GM21360 (cell line): ENCODE measurements around the gene ARID5A.
"Not testable (repeated sequence)": the region's sequence is repeated elsewhere in the genome, so short reads cannot be mapped to it uniquely, and the experiment has no call there.

ENCODE experiments used
- ATAC-seq: cut with Tn5 transposase; IDR thresholded peaks from one replicate; pipeline ENCODE4 v1.9.1; 2021; ENCODE audit warnings: mild to moderate bottlenecking, moderate library complexity; ENCODE audit not compliant: unreplicated experiment

The ARID5A gene

DNA sequence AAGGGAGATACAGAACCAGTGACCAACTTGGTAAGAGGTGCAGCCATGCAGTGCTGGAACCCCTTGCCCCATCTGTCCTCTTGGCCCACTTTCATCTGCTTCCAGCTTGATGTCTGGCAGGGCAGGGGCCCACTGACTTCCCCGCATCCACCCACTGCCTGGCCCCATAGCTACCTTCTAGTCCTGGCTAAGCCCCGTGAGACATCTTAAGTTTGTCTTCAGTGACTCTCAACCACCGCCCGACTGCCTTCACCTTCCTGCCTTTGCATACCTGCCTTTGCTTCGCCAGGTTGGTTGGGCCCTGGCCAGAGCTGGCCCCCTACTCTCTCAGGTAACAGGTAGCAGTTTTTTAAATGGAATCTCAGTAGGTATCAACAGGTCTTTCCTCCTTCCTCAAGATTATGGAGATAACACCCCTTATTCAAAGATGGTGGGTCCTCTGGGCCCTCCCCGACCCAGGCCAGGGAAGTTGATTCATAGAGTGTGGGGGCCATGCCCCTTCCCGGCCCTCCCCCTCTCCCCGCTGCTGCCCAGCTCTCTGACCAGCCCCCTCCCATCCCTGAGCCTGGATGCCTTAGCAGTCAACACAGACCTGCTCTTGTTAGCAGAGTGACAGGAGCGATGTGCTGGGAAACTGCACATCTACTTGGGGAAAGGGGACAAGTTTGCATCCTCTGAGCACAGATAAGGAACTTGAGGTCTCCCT is 2.8 kb downstream of the ARID5A start:
- ATAC-seq = no peak

DNA sequence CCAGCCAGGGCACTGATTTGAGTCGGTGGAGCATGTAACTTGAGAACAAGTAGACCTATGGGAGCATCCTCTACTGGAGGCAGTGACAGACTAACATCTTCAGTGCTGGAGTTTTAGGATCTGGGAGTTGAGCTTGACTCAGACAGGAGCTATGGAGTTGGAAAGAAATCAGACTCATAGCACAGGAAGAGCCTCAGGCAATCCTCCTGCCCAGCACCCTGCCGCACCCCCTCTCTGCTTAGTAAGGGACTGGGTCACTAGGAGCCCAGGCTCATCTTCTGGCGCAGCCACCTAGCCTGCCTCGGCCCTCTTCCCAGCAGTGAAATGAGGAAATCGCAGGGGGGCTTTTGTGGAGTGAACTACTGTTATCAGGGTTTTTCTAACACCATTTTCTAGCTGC is 3.6 kb downstream of the ARID5A start:
- no peak for ATAC-seq

DNA sequence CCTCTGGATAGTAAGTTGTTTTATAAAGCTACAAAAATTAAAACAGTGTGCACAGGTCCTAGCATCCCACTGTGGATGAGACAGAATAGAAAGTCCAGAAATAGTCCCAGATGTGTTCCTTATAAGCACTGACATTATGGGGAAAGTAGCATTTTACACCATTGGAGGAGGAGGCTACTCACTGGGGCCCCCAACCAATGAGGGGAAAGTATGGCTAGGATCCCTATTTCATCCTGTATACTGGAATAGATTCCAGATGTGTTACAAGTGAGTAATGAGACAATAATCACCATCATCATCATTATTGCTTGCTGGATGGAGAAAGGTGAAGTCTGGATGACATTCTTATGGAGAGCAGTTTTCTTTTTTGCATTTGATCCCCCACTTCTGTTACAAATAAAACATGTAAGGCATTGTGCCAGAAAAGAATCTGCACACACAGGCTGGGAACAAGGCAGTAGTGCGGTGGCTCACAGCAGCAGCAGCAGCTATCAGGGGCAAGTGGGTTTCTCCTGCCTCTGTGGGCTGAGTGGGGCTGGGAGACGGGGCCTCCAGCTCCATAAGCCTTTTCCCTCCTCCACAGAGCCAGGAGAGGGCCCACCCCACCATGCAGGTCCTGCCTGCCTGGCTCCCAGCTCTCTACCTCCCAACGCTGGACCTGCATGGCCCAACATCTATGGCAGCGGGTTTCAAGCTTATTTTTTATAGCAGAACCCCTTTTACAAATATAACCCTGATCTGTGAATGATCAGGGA is 5.0 kb downstream of the ARID5A start:
- no peak for ATAC-seq

DNA sequence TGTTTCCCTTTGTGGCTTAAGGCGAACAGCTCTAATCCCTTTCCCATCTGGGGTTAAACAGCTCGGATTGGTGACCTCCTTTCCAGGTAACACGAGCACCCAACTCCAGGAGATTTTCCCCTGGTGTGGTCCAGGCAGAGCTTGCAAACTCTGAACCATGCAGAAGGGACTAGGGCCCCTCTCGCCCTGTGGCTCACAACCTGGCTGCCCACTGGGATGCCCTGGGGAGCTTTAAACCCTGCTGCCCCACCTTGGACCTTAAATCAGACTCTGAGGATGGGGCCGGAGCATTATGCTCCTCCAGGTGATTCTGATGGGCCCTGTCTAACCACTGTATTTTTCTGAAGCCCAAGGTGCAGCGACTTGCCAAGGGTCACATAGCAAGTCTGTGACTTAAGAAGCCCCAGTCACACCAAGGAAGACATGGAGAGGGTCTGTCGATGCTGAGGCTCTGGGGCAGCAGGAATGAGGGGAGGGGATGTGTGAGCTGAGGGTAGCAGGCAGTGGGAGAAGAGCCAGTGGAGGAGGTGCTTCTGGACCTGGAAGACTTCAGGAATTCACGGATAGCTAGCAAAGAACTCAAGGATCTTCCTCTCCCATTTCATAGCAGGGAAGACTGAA is 5.9 kb downstream of the ARID5A start:
- no peak for ATAC-seq

DNA sequence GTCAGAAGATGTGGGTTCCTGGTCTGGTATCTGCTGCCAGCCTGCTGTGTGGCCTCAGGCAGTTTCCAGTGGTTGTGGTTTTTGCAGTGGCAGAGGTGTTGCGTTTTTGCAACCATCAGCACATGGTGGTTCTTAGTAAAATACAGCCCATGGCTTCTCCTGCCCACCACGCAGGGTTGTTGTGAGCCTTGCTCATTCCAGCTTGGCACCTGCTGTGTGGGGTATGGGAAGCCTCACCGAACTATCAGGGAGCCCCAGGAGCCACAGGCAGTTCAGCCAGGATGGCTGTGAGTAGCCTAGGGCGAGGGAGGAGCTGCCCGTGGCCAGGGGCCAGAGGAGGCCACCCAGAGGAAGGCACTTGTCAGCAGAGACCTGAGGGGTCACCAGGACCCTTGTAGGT is 9.8 kb downstream of the ARID5A start:
- no peak for ATAC-seq

DNA sequence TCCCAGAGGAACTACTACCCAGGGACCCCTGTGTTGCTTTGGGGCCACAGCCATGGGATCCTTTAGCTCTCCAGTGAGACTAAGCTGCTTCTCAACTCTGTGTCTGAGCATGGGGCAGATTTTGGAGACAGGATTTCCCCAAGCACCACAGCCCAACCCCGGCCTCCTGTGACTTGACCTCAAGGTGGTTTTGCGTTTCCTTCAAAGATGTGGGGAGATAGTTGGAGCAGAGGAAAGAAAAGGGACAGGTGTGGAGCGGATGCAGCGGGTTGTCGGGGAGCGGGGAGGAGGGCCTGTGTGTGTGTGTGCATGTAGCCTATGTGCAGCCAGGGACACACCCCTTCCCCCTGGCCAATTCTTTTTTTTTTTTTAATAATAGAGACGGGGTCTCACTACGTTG is 10.2 kb downstream of the ARID5A start:
- no peak for ATAC-seq

DNA sequence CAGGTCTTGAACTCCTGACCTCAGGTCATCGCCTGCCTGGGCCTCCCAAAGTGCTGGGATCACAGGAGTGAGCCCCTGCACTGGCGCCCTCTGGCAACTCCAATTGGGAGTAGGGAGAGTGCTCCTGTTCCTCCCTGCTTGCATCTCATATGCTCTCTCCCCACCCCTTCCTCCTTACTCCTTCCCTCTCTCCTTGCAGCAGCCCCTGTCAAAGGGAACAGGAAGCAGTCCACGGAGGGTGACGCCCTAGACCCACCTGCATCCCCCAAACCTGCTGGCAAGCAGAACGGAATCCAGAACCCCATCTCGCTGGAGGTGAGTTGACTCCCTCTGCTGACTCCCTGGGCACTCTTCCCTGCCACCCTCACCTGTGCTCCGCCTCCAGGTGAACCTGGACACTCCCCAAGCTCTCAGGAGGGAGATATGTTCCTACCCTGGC is 10.7 kb downstream of the ARID5A start:
- no peak for ATAC-seq

DNA sequence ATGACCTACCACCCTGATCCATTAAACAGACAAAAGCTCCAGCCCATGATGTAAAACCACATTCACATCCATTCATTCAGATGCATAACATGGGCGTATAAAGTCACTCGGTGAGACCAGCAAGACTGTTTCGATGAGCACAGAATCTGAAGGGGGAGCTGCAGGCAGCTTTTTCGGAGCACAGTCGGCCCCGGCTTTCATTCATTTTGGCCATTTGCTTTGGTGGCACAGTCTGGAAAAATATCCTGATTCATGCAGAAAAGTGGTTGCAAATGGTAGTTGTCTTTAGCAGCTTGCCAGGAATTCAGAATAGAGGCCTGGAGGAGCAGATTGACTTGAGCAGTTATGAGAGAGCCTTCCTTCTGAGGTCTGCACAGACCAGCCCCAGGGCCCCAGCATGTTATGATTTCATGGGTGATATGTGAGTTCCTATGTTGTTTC is 11.2 kb downstream of the ARID5A start:
- ATAC-seq = no peak

DNA sequence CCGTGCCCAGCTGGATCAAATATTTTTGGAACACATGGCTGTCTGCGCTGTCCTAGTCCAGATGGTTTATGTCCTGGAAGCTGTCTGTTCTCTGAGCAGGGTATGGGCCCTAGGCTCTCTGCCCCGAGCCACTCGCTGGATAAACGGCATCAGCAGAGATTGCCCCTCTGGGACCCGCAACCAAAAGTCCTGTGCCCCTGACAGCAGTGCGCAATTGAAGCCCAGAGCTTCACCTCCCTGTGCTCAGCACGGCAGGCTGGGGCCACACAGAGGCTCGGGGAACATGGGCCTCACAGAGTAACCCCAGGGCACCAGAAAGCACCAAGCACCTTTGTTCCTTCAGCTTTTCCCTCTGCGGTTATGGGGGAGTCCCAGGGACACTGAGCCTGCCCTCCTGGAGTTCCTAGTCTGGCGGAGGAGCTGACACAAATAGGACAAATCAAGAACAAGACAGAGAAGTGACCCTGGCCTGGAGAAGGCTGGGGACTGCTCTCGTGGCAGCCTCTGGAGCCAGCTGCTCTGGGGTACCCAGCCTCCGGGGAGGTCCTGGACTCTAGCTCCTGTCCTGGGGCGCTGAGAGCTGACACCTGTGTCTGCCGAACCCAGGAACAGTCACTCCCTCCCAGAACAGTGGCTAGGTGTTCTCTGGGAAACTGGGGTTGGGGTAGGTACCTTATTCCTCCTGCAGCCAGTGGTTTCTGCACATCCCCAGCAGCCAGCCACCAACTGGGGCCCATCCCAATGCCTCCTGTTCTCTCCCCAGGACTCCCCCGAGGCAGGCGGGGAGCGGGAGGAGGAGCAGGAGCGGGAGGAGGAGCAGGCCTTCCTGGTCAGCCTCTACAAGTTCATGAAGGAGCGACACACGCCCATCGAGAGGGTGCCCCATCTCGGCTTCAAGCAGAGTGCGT is 12.3 kb downstream of the ARID5A start:
- ATAC-seq = no peak

DNA sequence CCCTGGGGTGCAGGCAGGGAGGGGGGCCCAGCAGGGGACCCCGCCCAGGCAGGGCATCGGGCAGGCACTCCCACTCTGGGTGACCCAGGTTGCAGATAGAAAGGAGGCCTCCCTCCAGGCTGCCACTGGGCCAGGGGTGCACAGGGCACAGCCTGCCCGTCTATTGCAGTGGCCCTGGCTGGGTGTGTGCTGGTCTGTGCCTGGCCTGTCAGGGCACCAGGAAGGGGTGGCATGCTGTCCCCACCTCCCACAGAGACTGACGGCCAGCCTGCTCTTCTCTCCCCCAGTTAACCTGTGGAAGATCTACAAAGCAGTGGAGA is 12.9 kb downstream of the ARID5A start:
- ATAC-seq = no peak

DNA sequence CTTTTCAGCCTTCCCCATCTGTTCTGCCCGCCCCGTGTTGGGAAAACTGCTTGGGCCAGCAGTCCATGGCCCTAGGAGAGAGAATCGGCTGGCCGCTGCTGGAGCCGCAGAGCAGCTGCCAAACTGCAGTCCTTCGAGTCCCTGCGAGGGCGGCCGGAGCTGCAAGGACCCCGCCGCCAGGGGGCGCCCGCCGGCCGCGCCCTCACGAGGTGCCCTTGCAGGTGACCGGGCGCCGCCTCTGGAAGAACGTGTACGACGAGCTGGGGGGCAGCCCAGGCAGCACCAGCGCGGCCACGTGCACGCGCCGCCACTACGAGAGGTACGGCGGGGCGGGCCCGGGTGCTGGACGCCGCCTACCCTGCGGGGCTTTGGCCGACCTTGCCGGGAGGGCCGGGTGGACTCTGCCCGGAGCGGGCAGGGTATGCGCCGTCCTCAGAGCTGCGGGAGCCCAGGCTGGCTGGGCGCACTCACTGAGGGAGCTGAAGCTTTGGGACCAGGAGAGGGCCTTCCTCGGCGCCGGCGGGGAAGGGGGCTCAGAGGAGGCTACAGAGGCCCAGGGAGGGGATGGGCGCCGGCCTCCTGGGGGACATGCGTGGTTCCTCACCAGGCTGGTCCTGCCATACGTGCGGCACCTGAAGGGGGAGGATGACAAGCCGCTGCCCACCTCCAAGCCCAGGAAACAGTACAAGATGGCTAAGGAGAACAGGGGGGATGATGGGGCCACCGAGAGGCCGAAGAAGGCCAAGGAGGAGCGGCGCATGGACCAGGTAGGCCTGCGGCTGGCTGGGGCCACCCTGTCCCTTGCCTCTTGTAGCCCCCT is 13.6 kb downstream of the ARID5A start:
- no peak for ATAC-seq

DNA sequence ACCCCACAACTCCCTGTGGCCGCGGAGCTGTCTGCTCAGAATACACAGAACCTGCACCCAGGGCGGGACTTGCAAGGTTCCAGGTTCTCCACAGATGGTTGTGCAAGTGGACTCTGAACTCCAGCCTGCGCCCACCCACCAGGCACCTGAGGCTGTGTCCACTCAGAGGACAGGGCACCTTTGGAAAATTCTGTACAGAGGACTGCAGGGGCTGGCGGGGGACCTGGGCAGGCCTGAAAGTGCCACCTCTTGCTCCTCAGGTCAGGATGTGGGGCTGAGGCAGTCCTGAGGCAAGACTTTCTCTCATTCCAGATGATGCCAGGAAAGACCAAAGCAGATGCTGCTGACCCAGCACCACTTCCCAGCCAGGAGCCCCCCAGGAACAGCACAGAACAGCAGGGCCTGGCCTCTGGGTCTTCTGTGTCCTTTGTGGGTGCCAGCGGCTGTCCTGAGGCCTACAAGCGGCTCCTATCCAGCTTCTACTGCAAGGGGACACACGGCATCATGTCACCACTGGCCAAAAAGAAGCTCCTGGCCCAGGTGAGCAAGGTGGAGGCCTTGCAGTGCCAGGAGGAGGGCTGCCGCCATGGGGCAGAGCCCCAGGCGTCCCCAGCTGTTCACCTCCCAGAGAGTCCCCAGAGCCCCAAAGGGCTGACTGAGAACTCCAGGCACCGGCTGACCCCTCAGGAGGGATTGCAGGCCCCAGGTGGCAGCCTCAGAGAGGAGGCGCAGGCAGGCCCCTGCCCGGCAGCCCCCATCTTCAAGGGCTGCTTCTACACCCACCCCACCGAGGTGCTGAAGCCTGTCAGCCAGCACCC is 14.4 kb downstream of the ARID5A start:
- ATAC-seq = no peak

DNA sequence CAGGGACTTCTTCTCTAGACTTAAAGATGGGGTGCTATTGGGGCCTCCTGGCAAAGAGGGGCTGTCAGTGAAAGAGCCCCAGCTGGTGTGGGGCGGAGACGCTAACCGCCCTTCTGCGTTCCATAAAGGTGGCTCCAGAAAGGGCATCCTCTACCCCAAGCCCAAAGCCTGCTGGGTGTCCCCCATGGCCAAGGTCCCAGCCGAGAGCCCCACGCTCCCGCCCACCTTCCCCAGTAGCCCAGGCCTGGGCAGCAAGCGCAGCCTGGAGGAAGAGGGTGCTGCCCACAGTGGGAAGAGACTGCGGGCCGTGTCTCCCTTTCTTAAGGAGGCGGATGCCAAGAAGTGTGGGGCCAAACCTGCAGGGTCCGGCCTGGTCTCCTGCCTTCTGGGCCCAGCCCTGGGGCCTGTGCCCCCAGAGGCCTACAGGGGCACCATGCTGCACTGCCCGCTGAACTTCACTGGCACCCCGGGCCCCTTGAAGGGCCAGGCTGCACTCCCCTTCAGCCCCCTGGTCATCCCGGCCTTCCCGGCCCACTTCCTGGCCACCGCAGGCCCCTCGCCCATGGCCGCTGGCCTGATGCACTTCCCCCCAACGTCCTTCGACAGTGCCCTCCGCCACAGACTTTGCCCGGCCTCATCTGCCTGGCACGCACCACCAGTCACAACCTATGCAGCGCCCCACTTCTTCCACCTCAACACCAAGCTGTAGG is 15.2 kb downstream of the ARID5A start:
- ATAC-seq = no peak

DNA sequence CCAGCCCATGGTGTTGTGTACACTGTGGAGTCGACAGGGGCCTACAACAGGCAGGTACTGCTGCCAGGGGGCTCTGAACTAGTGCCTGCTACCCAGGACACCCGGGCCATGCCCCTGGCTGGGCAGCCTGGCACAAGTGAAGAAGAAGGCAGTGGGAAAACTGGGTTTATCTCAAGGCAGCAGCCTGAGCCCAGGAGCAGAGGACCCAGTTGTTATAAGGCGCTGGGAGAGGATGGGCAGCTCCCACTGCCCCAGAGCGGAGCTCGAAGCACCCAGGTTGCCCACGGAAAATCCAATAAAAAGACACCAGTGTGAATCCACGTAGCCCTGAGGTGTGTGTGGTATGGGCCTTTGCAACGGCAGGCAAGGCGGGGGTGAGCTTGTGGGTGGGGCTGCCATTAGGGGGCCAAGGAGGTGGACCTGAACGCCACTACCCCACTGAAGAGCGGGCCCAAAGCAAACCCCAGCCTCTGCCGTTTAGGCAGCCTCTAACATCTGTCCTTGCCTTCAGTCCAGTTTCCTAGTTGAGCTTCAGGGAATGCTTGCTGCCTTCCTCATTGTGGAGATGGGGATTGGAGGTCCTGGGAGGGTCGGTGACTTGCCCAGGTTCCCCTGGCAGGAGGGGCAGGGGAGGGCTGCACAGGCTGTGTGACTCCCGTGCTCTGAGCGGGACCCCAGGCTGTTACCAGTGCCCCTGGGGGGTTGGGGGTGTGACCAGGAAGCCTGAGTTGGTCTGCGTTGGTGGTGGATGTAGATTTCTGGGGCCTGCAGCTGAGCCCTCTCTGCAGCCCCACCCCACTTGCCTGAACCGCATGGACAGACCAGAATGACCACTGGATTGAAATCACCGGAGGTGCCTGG is 16.0 kb downstream of the ARID5A start:
- no peak for ATAC-seq

DNA sequence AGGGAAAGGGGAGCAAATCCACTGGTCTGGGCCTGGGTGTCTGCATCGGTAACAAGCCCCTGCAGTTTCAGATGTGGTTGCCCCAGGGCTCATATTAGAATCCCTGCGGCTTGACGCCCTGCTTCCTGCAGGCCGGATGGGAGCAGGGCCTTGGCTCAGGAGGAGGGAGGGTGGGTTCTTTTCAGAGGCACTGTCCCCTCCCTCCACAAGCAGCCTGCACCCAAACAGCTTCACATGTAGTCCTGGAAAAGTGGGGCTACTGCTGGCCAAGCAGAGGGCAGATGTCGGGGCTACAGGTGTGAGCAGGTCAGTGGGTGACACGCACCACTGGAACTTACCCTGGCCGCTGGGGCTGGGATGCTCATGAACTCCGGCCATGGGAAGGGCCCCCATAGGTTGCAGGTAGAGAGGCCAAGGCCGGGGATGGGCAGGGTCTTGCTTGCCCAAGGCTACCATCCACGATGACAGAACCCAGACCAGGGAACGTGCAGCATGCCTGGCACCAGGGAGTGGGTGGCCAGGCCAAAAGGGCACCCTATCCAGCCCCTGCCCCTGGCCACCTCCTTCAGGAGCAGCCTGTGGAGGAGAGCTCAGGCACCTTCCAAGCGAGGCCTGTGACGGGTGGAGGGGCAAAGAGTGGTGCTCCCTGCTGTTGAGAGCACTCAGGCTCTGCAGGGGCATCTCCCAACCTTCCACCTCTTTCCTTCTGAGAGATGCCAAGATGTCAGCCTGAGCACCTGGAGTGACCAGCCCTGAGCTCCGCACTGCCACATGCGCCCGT is 16.8 kb downstream of the ARID5A start:
- ATAC-seq = no peak

DNA sequence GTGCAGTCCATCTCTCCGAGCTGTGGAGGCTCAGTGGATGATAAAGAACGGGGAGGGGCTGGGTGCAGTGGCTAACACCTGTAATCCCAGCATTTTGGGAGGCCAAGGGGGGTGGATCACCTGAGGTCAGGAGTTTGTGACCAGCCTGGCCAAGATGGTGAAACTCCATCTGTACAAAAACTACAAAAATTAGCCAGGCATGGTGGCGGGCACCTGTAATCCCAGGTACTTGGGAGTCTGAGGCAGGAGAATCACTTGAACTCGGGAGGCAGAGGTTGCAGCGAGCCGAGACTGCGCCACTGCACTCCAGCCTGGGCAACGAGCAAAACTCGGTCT is 17.4 kb downstream of the ARID5A start:
- not testable (repeated sequence) for ATAC-seq
